Immature natural killer cell (primary cell): ENCODE data around the gene PCBP3. TPM values are rescaled to one million over a fixed set of nuclear protein-coding genes. Genes with fewer than 3 reads are reported as not detected.
"Not testable (repeated sequence)": the region's sequence is repeated elsewhere in the genome, so short reads cannot be mapped to it uniquely, and the experiment has no call there.

Source experiments
- DNase-seq, 3 donors: peaks; one replicate each; pipeline ENCODE4 v3.0.0; 2022; ENCODE audit warnings: mixed read lengths in 1 of 3
- H3K27ac Mint-ChIP-seq, 6 donors: one replicate each; pipeline ENCODE4 v1.8.0; 2020; ENCODE audit warnings: mixed read lengths in 6 of 6, mild to moderate bottlenecking in 5 of 6, inconsistent platforms in 4 of 6, moderate library complexity in 3 of 6
- H3K27me3 Mint-ChIP-seq, 3 donors: one replicate each; pipeline ENCODE4 v1.8.0; 2020 to 2021; ENCODE audit warnings: low read depth in 3 of 3, mild to moderate bottlenecking in 3 of 3, mixed read lengths in 3 of 3, moderate library complexity in 3 of 3, inconsistent platforms in 1 of 3
- H3K36me3 Mint-ChIP-seq, 3 donors: one replicate each; pipeline ENCODE4 v1.8.0; 2020; ENCODE audit warnings: mixed read lengths in 3 of 3, inconsistent platforms in 2 of 3, mild to moderate bottlenecking in 2 of 3
- H3K4me1 Mint-ChIP-seq, 2 donors: one replicate each; pipeline ENCODE4 v1.8.0; 2020; ENCODE audit warnings: inconsistent platforms in 2 of 2, mild to moderate bottlenecking in 2 of 2, mixed read lengths in 2 of 2, moderate library complexity in 1 of 2
- H3K4me3 Mint-ChIP-seq, 5 donors: one replicate each; pipeline ENCODE4 v1.8.0; 2020; ENCODE audit warnings: mild to moderate bottlenecking in 5 of 5, mixed read lengths in 5 of 5, inconsistent platforms in 3 of 5, moderate library complexity in 3 of 5
- H3K9me3 Mint-ChIP-seq, 6 donors: one replicate each; pipeline ENCODE4 v1.8.0; 2020; ENCODE audit warnings: mild to moderate bottlenecking in 6 of 6, mixed read lengths in 6 of 6, inconsistent platforms in 4 of 6, moderate library complexity in 3 of 6
- polyA plus RNA-seq, 3 donors: library from polyadenylated mRNA; unstranded; fragments of 300-500 nt; fragmentation: Illumina TruSeq; gene quantifications; one replicate each; pipeline ENCODE4 v1.2.3, GENCODE V29; 2021

PCBP3 gene
- polyA plus RNA-seq, 3 donors from 2014 or later, result 0.27 to 0.71 TPM; not detected in 1

- H3K4me1 Mint-ChIP-seq, result peaks cover 9 to 17% of the 10 kb centered on the region in 2 donors
- peaks cover 0 to 3% (median 0%) of the 10 kb centered on the region in 3 donors for H3K36me3 Mint-ChIP-seq
- DNase-seq, result peak; percentile 34 to 50 (median 37)
- H3K27me3 Mint-ChIP-seq, result peaks cover 15 to 48% (median 34%) of the 10 kb centered on the region in 3 donors
- peak overlapping the region in 3 of 6 donors; percentile 21 to 62 (median 60) for H3K27ac Mint-ChIP-seq
- H3K4me3 Mint-ChIP-seq, result peak overlapping the region; percentile 69 to 79 (median 77)
- H3K9me3 Mint-ChIP-seq, result peaks cover 0 to 2% (median 0%) of the 10 kb centered on the region in 6 donors
Measured at GRCh38 chr21:45644041-45644906, 749 bp downstream of the PCBP3 start.

- H3K9me3 Mint-ChIP-seq, result peaks cover 0 to 6% (median 0%) of the 10 kb centered on the region in 6 donors
- no peak for DNase-seq
- peaks cover 0 to 34% (median 21%) of the 10 kb centered on the region in 3 donors for H3K27me3 Mint-ChIP-seq
- H3K27ac Mint-ChIP-seq, result no peak overlapping the region
- no peaks in the 10 kb centered on the region for H3K4me1 Mint-ChIP-seq
- H3K36me3 Mint-ChIP-seq, result peaks cover 0 to 3% (median 0%) of the 10 kb centered on the region in 3 donors
- H3K4me3 Mint-ChIP-seq, result no peak overlapping the region
Measured at GRCh38 chr21:45651921-45652320, 8.4 kb downstream of the PCBP3 start.

- peaks cover 0 to 12% (median 0%) of the 10 kb centered on the region in 6 donors for H3K9me3 Mint-ChIP-seq
- no peaks in the 10 kb centered on the region for H3K36me3 Mint-ChIP-seq
- no peak overlapping the region for H3K27ac Mint-ChIP-seq
- DNase-seq, result no peak
- peaks cover 0 to 23% (median 19%) of the 10 kb centered on the region in 3 donors for H3K27me3 Mint-ChIP-seq
- H3K4me1 Mint-ChIP-seq, result no peaks in the 10 kb centered on the region
- no peak overlapping the region for H3K4me3 Mint-ChIP-seq
Measured at GRCh38 chr21:45655124-45655523, 11.6 kb downstream of the PCBP3 start.

- peaks cover 0 to 18% (median 16%) of the 10 kb centered on the region in 3 donors for H3K27me3 Mint-ChIP-seq
- not testable (repeated sequence) for H3K4me3 Mint-ChIP-seq, DNase-seq, H3K4me1 Mint-ChIP-seq, H3K27ac Mint-ChIP-seq, H3K36me3 Mint-ChIP-seq
- peaks cover 0 to 12% (median 0%) of the 10 kb centered on the region in 6 donors for H3K9me3 Mint-ChIP-seq
Measured at GRCh38 chr21:45656114-45656513, 12.6 kb downstream of the PCBP3 start.

- H3K4me1 Mint-ChIP-seq, H3K4me3 Mint-ChIP-seq, H3K27me3 Mint-ChIP-seq, DNase-seq, H3K36me3 Mint-ChIP-seq, H3K27ac Mint-ChIP-seq: not testable (repeated sequence)
- peaks cover 12 to 19% (median 16%) of the 10 kb centered on the region in 6 donors for H3K9me3 Mint-ChIP-seq
Measured at GRCh38 chr21:45661913-45662622, 18.5 kb downstream of the PCBP3 start.

GRCh38 chr21:45662623-45663245, 19.2 kb downstream of the PCBP3 start:
- H3K36me3 Mint-ChIP-seq, H3K27ac Mint-ChIP-seq, H3K4me1 Mint-ChIP-seq, DNase-seq, H3K4me3 Mint-ChIP-seq: not testable (repeated sequence)
- H3K9me3 Mint-ChIP-seq, result peaks cover 8 to 26% (median 22%) of the 10 kb centered on the region in 6 donors
- H3K27me3 Mint-ChIP-seq, result peaks cover 6 to 10% (median 6%) of the 10 kb centered on the region in 3 donors

GRCh38 chr21:45669382-45669781, 25.9 kb downstream of the PCBP3 start:
- no peak overlapping the region for H3K27ac Mint-ChIP-seq
- H3K4me3 Mint-ChIP-seq, result no peak overlapping the region
- H3K27me3 Mint-ChIP-seq, result peaks cover 1 to 6% (median 4%) of the 10 kb centered on the region in 3 donors
- H3K4me1 Mint-ChIP-seq, result no peaks in the 10 kb centered on the region
- DNase-seq, result no peak
- H3K36me3 Mint-ChIP-seq, result peaks cover 3 to 9% (median 3%) of the 10 kb centered on the region in 3 donors
- peaks cover 11 to 42% (median 26%) of the 10 kb centered on the region in 6 donors for H3K9me3 Mint-ChIP-seq

- Mint-ChIP-seq H3K27me3 (peaks cover 1 to 6% (median 4%) of the 10 kb centered on the region in 3 donors), H3K9me3 (peaks cover 11 to 35% (median 22%) of the 10 kb centered on the region in 6 donors), H3K36me3 (peaks cover 3 to 9% (median 3%) of the 10 kb centered on the region in 3 donors), H3K27ac (no peak overlapping the region), H3K4me3 (no peak overlapping the region), H3K4me1 (no peaks in the 10 kb centered on the region)
- no peak for DNase-seq
Measured at GRCh38 chr21:45670731-45671130, 27.2 kb downstream of the PCBP3 start.

GRCh38 chr21:45678790-45679189, 35.3 kb downstream of the PCBP3 start:
- H3K27ac Mint-ChIP-seq, H3K36me3 Mint-ChIP-seq, H3K4me1 Mint-ChIP-seq, H3K9me3 Mint-ChIP-seq, DNase-seq, H3K27me3 Mint-ChIP-seq, H3K4me3 Mint-ChIP-seq: not testable (repeated sequence)

GRCh38 chr21:45680215-45680614, 36.7 kb downstream of the PCBP3 start:
- no peak overlapping the region for H3K27ac Mint-ChIP-seq
- no peaks in the 10 kb centered on the region for H3K4me1 Mint-ChIP-seq
- no peaks in the 10 kb centered on the region for H3K36me3 Mint-ChIP-seq
- no peak overlapping the region for H3K4me3 Mint-ChIP-seq
- H3K27me3 Mint-ChIP-seq, result peaks cover 0 to 13% (median 7%) of the 10 kb centered on the region in 3 donors
- peaks cover 0 to 5% (median under 1%) of the 10 kb centered on the region in 6 donors for H3K9me3 Mint-ChIP-seq
- DNase-seq, result no peak

GRCh38 chr21:45695086-45695485, 51.6 kb downstream of the PCBP3 start:
- no peak overlapping the region for H3K27ac Mint-ChIP-seq
- no peaks in the 10 kb centered on the region for H3K9me3 Mint-ChIP-seq
- DNase-seq, result no peak
- no peaks in the 10 kb centered on the region for H3K36me3 Mint-ChIP-seq
- H3K4me1 Mint-ChIP-seq, result peaks cover 0 to 5% of the 10 kb centered on the region in 2 donors
- H3K4me3 Mint-ChIP-seq, result no peak overlapping the region
- peaks cover 0 to 5% (median 2%) of the 10 kb centered on the region in 3 donors for H3K27me3 Mint-ChIP-seq

- H3K4me3 Mint-ChIP-seq, result no peak overlapping the region
- no peaks in the 10 kb centered on the region for H3K9me3 Mint-ChIP-seq
- H3K4me1 Mint-ChIP-seq, result peaks cover 0 to 5% of the 10 kb centered on the region in 2 donors
- DNase-seq, result no peak
- peaks cover 0 to 7% (median 4%) of the 10 kb centered on the region in 3 donors for H3K27me3 Mint-ChIP-seq
- no peak overlapping the region for H3K27ac Mint-ChIP-seq
- no peaks in the 10 kb centered on the region for H3K36me3 Mint-ChIP-seq
Measured at GRCh38 chr21:45698493-45699184, 55.1 kb downstream of the PCBP3 start.

- Mint-ChIP-seq H3K36me3 (no peaks in the 10 kb centered on the region), H3K4me1 (peaks cover 0 to 5% of the 10 kb centered on the region in 2 donors), H3K4me3 (no peak overlapping the region), H3K9me3 (no peaks in the 10 kb centered on the region), H3K27ac (no peak overlapping the region), H3K27me3 (peaks cover 0 to 8% (median 4%) of the 10 kb centered on the region in 3 donors)
- no peak for DNase-seq
Measured at GRCh38 chr21:45699251-45699942, 55.9 kb downstream of the PCBP3 start.
